ENCODE measurements around the gene KANSL1.
"Not testable (repeated sequence)": the region's sequence is repeated elsewhere in the genome, so short reads cannot be mapped to it uniquely, and the experiment has no call there.

Gene KANSL1

DNA sequence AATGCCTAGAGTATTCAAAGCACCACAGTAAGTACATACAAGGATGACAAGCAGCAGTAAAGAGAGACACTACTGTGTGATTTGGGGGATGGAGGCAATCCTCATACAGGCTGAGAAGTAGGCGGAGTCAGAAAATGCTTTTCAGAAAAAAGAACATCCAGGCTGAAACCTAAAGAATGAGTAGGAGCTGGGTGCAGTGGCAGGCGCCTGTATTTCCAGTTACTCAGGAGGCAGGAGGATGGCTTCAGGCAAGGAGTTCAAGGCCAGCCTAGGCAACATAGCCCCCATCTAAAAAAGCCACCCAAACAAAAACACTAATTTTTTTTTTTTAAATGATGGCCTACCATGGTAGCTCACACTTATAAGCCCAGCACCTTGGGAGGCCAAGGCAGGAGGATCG is 10.3 kb downstream of the KANSL1 start:
- TF ChIP-seq GLIS3 (CRISPR knock-in tag; IDR thresholded peaks at IDR 0.05) (no peak), ZFP3 (CRISPR knock-in tag; IDR thresholded peaks at IDR 0.05) (no peak), ZC3H10 (CRISPR knock-in tag; IDR thresholded peaks at IDR 0.05) (no peak), RARB (CRISPR knock-in tag; IDR thresholded peaks at IDR 0.05) (no peak)
- no peak for ATAC-seq

DNA sequence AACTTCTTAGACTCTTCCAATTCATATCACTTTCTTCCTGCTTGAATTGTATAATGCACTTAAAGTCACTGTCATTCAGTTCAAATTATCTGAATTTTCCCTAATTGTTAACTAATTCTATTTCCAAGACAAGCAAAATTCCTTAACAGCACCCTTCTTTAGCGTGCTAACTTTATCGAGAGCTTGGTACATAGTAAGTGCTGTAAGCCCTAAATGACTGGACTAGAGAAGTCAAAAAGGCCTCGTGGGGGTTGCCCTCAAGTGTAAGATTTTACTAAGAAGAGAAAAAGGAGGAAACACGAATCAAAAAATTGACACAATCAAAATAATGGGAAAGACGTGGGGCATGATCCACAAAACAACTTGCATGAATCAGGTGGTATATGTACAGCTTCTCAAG is 11.3 kb downstream of the KANSL1 start:
- ATAC-seq = no peak
- TF ChIP-seq ZFP3 (CRISPR knock-in tag; IDR thresholded peaks at IDR 0.05) = no peak
- no peak for TF ChIP-seq ZNF8 (CRISPR knock-in tag; IDR thresholded peaks at IDR 0.05)
- TF ChIP-seq, protein P1, sequence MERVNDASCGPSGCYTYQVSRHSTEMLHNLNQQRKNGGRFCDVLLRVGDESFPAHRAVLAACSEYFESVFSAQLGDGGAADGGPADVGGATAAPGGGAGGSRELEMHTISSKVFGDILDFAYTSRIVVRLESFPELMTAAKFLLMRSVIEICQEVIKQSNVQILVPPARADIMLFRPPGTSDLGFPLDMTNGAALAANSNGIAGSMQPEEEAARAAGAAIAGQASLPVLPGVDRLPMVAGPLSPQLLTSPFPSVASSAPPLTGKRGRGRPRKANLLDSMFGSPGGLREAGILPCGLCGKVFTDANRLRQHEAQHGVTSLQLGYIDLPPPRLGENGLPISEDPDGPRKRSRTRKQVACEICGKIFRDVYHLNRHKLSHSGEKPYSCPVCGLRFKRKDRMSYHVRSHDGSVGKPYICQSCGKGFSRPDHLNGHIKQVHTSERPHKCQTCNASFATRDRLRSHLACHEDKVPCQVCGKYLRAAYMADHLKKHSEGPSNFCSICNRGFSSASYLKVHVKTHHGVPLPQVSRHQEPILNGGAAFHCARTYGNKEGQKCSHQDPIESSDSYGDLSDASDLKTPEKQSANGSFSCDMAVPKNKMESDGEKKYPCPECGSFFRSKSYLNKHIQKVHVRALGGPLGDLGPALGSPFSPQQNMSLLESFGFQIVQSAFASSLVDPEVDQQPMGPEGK (CRISPR knock-in tag; IDR thresholded peaks at IDR 0.05; ENCODE audit: borderline replicate concordance) = no peak
- TF ChIP-seq OSR1 (CRISPR knock-in tag; IDR thresholded peaks at IDR 0.05) = no peak
- no peak for TF ChIP-seq PPARA (CRISPR knock-in tag; IDR thresholded peaks at IDR 0.05; ENCODE audit: borderline replicate concordance)
- TF ChIP-seq ZNF70 (CRISPR knock-in tag; IDR thresholded peaks at IDR 0.05) = no peak
- TF ChIP-seq, protein P2, sequence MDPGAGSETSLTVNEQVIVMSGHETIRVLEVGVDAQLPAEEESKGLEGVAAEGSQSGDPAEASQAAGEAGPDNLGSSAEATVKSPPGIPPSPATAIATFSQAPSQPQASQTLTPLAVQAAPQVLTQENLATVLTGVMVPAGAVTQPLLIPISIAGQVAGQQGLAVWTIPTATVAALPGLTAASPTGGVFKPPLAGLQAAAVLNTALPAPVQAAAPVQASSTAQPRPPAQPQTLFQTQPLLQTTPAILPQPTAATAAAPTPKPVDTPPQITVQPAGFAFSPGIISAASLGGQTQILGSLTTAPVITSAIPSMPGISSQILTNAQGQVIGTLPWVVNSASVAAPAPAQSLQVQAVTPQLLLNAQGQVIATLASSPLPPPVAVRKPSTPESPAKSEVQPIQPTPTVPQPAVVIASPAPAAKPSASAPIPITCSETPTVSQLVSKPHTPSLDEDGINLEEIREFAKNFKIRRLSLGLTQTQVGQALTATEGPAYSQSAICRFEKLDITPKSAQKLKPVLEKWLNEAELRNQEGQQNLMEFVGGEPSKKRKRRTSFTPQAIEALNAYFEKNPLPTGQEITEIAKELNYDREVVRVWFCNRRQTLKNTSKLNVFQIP (CRISPR knock-in tag; IDR thresholded peaks at IDR 0.05; ENCODE audit: borderline replicate concordance, low read depth) = no peak
- no peak for TF ChIP-seq ZC3H10 (CRISPR knock-in tag; IDR thresholded peaks at IDR 0.05)
- TF ChIP-seq, protein P3, sequence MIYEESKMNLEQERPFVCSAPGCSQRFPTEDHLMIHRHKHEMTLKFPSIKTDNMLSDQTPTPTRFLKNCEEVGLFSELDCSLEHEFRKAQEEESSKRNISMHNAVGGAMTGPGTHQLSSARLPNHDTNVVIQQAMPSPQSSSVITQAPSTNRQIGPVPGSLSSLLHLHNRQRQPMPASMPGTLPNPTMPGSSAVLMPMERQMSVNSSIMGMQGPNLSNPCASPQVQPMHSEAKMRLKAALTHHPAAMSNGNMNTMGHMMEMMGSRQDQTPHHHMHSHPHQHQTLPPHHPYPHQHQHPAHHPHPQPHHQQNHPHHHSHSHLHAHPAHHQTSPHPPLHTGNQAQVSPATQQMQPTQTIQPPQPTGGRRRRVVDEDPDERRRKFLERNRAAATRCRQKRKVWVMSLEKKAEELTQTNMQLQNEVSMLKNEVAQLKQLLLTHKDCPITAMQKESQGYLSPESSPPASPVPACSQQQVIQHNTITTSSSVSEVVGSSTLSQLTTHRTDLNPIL (CRISPR knock-in tag; IDR thresholded peaks at IDR 0.05; ENCODE audit: low read depth) = no peak
- TF ChIP-seq TCF4 (CRISPR knock-in tag; IDR thresholded peaks at IDR 0.05; ENCODE audit: borderline replicate concordance) = no peak
- no peak for TF ChIP-seq BACH2 (CRISPR knock-in tag; IDR thresholded peaks at IDR 0.05; ENCODE audit: borderline replicate concordance)
- TF ChIP-seq GLIS3 (CRISPR knock-in tag; IDR thresholded peaks at IDR 0.05) = no peak
- TF ChIP-seq ZNF565 (CRISPR knock-in tag; conservative IDR thresholded peaks at IDR 0.05; ENCODE audit: low read depth) = no peak
- TF ChIP-seq, protein P4, sequence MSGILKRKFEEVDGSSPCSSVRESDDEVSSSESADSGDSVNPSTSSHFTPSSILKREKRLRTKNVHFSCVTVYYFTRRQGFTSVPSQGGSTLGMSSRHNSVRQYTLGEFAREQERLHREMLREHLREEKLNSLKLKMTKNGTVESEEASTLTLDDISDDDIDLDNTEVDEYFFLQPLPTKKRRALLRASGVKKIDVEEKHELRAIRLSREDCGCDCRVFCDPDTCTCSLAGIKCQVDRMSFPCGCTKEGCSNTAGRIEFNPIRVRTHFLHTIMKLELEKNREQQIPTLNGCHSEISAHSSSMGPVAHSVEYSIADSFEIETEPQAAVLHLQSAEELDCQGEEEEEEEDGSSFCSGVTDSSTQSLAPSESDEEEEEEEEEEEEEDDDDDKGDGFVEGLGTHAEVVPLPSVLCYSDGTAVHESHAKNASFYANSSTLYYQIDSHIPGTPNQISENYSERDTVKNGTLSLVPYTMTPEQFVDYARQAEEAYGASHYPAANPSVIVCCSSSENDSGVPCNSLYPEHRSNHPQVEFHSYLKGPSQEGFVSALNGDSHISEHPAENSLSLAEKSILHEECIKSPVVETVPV (CRISPR knock-in tag; IDR thresholded peaks at IDR 0.05) = no peak
- TF ChIP-seq ZFP30 (CRISPR knock-in tag; IDR thresholded peaks at IDR 0.05) = no peak

DNA sequence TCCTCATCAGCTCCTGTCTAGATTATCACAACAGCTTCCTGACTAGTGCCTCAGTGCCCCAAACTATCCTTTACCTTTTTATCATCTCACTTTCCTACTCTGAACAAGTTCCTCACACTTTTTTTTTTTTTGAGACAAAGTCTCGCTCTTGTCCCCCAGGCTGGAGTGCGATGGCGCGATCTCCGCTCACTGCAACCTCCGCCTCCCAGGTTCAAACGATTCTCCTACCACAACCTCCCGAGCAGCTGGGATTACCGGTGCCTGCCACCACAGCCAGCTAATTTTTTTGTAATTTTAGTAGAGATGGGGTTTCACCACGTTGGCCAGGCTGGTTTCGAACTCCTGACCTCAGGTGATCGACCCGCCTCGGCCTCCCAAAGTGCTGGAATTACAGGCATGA is 11.9 kb downstream of the KANSL1 start:
- not testable (repeated sequence) for ATAC-seq

DNA sequence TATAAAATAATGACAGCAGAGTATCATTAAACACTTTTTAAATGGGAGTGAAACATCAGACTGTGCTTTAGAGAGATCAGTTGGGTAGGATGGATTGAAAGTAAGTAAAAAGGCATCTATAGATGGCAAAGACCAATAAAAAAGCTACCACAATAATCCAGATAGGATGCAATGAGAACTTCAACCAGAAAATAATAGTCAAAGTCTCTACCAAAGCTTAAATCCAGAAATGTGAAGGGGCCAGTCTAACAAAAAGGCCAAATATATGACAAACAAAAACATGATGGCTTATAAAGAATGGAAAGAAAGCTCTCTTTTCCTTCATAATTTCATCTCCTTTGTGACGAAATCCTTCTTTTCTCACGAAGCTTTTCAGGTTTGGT is 12.3 kb downstream of the KANSL1 start:
- ATAC-seq = no peak
- TF ChIP-seq, protein P4 (CRISPR knock-in tag; IDR thresholded peaks at IDR 0.05) = no peak
- TF ChIP-seq, protein P1 (CRISPR knock-in tag; IDR thresholded peaks at IDR 0.05; ENCODE audit: borderline replicate concordance) = no peak
- no peak for TF ChIP-seq ESRRG (CRISPR knock-in tag; IDR thresholded peaks at IDR 0.05)
- TF ChIP-seq ARNTL (CRISPR knock-in tag; IDR thresholded peaks at IDR 0.05; ENCODE audit: borderline replicate concordance, low read depth) = no peak
- no peak for TF ChIP-seq TCF4 (CRISPR knock-in tag; IDR thresholded peaks at IDR 0.05; ENCODE audit: borderline replicate concordance)
- no peak for TF ChIP-seq CSDC2 (CRISPR knock-in tag; IDR thresholded peaks at IDR 0.05)
- TF ChIP-seq, protein P5, sequence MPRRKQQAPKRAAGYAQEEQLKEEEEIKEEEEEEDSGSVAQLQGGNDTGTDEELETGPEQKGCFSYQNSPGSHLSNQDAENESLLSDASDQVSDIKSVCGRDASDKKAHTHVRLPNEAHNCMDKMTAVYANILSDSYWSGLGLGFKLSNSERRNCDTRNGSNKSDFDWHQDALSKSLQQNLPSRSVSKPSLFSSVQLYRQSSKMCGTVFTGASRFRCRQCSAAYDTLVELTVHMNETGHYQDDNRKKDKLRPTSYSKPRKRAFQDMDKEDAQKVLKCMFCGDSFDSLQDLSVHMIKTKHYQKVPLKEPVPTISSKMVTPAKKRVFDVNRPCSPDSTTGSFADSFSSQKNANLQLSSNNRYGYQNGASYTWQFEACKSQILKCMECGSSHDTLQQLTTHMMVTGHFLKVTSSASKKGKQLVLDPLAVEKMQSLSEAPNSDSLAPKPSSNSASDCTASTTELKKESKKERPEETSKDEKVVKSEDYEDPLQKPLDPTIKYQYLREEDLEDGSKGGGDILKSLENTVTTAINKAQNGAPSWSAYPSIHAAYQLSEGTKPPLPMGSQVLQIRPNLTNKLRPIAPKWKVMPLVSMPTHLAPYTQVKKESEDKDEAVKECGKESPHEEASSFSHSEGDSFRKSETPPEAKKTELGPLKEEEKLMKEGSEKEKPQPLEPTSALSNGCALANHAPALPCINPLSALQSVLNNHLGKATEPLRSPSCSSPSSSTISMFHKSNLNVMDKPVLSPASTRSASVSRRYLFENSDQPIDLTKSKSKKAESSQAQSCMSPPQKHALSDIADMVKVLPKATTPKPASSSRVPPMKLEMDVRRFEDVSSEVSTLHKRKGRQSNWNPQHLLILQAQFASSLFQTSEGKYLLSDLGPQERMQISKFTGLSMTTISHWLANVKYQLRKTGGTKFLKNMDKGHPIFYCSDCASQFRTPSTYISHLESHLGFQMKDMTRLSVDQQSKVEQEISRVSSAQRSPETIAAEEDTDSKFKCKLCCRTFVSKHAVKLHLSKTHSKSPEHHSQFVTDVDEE (CRISPR knock-in tag; IDR thresholded peaks at IDR 0.05) = no peak
- no peak for TF ChIP-seq ZNF565 (CRISPR knock-in tag; conservative IDR thresholded peaks at IDR 0.05; ENCODE audit: low read depth)
- TF ChIP-seq ZFP3 (CRISPR knock-in tag; IDR thresholded peaks at IDR 0.05) = no peak
- no peak for TF ChIP-seq SNAI2 (CRISPR knock-in tag; IDR thresholded peaks at IDR 0.05)

DNA sequence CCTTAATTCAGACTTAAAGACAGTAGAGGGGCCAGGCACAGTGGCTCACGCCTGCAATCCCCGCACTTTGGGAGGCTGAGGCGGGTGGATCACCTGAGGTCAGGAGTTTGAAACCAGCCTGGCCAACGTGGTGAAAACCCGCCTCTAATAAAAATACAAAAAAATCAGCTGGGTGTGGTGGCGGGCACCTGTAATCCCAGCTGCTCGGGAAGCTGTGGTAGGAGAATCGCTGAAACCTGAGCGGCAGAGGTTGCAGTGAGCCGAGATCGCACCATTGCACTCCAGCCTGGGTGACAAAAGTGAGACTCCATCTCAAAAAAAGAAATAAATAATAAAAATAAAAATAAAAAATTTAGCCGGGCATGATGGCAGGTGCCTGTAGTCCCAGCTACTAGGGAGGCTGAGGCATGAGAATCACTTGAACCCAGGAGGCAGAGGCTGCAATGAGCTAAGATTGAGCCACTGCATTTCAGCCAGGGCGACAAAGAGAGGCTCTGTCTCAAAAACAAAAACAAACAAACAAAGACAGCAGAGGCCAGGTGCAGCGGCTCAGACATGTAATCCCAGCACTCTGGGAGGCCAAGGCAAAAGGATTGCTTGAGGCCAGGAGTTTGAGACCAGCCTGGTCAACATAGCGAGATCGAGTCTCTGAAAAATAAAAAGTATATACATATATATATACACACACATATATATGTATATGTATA is 12.9 kb downstream of the KANSL1 start:
- ATAC-seq = not testable (repeated sequence)
